Measurements from ENCODE around the gene OXNAD1.

Gene OXNAD1

DNA sequence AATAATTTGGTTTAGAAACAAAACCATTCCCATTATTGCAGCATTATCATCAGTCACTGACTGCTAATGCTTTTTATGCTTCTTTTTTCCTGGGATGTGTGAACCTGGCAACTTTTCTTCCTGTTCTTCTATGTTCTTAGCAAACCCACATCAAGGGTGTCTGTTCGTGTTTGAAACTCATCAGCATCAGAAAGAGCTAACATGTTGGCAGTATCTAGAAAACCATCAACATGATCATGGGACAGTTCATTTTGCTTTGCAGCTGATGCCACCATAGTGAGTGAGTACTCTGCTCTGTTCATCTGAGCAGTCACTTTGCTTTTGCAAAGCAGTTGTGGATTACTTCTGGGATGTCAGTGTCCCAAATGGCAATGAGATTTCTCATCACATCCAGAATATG lies 6.1 kb upstream of the OXNAD1 start:
- no peaks in the 10 kb centered on the region for H3K9me2 ChIP-seq (replicated peaks; ENCODE audit: low read depth, low read length)
- no peak overlapping the region for H2AFZ ChIP-seq (ENCODE audit: low read length)
- no peaks in the 10 kb centered on the region for H4K20me1 ChIP-seq (ENCODE audit: insufficient read depth, low read length, poor library complexity, severe bottlenecking)
- H3K79me2 ChIP-seq (ENCODE audit: insufficient read depth, low read length) = peaks cover 15% of the 10 kb centered on the region
- H3K9ac ChIP-seq (ENCODE audit: low read depth, low read length, poor library complexity, severe bottlenecking) = no peak overlapping the region
- H3K36me3 ChIP-seq (ENCODE audit: insufficient read depth, low read length) = peaks cover 6% of the 10 kb centered on the region; the same call in 1 of the 2 replicates
- no peak overlapping the region for H3K4me3 ChIP-seq (ENCODE audit: low read length, poor library complexity, severe bottlenecking)
- no peaks in the 10 kb centered on the region for H3K9me3 ChIP-seq (ENCODE audit: insufficient read depth, low read depth, low read length)
- peaks cover 17% of the 10 kb centered on the region for H3K4me1 ChIP-seq (ENCODE audit: insufficient read depth, low read length, poor library complexity, severe bottlenecking)
- H3K27me3 ChIP-seq (ENCODE audit: insufficient read depth, low read length, poor library complexity, severe bottlenecking) = no peaks in the 10 kb centered on the region
- TF ChIP-seq CTCF (conservative IDR thresholded peaks at IDR 0.05; ENCODE audit: low read length) (no peak), EZH2phosphoT487 (IDR thresholded peaks at IDR 0.05; ENCODE audit: borderline replicate concordance) (no peak)
- H3K4me2 ChIP-seq (ENCODE audit: low read depth, low read length, poor library complexity, severe bottlenecking) = no peak overlapping the region
- no peaks in the 10 kb centered on the region for H3F3A ChIP-seq (ENCODE audit: low read depth)

DNA sequence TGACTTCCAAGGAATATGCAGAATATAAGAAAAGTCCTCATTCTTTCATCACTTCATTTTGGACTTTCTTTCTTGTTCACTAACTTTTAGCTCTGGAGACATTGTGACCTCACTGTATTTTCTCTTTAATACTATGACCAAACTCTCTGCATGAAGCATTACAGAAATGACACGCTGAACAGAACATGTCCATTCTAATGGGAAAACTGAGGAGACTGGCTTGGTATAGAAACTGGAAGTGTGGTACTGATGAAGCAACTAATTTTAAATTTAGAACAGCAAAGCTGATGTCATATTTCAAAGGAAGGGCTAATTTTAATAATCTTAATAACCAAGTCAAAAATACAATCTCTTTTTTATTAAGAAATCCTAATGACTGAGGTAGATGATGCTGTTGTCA lies 5.0 kb upstream of the OXNAD1 start:
- H3F3A ChIP-seq (ENCODE audit: low read depth) = no peaks in the 10 kb centered on the region
- TF ChIP-seq EZH2phosphoT487 (IDR thresholded peaks at IDR 0.05; ENCODE audit: borderline replicate concordance) (no peak), CTCF (conservative IDR thresholded peaks at IDR 0.05; ENCODE audit: low read length) (no peak)

GRCh38 chr3:16262174-16262573 lies 2.8 kb upstream of the OXNAD1 start:
- TF ChIP-seq EZH2phosphoT487 (IDR thresholded peaks at IDR 0.05; ENCODE audit: borderline replicate concordance) (no peak), CTCF (conservative IDR thresholded peaks at IDR 0.05; ENCODE audit: low read length) (no peak)
- H3K4me3 ChIP-seq (ENCODE audit: low read length, poor library complexity, severe bottlenecking) = no peak overlapping the region
- peaks cover 44% of the 10 kb centered on the region for H3K79me2 ChIP-seq (ENCODE audit: insufficient read depth, low read length)
- no peak overlapping the region for H2AFZ ChIP-seq (ENCODE audit: low read length)
- no peaks in the 10 kb centered on the region for H3K9me3 ChIP-seq (ENCODE audit: insufficient read depth, low read depth, low read length)
- no peak overlapping the region for H3K9ac ChIP-seq (ENCODE audit: low read depth, low read length, poor library complexity, severe bottlenecking)
- H4K20me1 ChIP-seq (ENCODE audit: insufficient read depth, low read length, poor library complexity, severe bottlenecking) = no peaks in the 10 kb centered on the region
- no peaks in the 10 kb centered on the region for H3F3A ChIP-seq (ENCODE audit: low read depth)
- H3K9me2 ChIP-seq (replicated peaks; ENCODE audit: low read depth, low read length) = no peaks in the 10 kb centered on the region
- H3K27me3 ChIP-seq (ENCODE audit: insufficient read depth, low read length, poor library complexity, severe bottlenecking) = no peaks in the 10 kb centered on the region
- peaks cover 32% of the 10 kb centered on the region for H3K4me1 ChIP-seq (ENCODE audit: insufficient read depth, low read length, poor library complexity, severe bottlenecking)
- H3K36me3 ChIP-seq (ENCODE audit: insufficient read depth, low read length) = peaks cover 6% of the 10 kb centered on the region; the same call in 1 of the 2 replicates
- H3K4me2 ChIP-seq (ENCODE audit: low read depth, low read length, poor library complexity, severe bottlenecking) = peak overlapping the region; percentile 97

More for the DNA sequence above, 5.0 kb upstream of the OXNAD1 start:
- Histone ChIP-seq H3K4me1 (ENCODE audit: insufficient read depth, low read length, poor library complexity, severe bottlenecking) (peaks cover 17% of the 10 kb centered on the region), H3K9ac (ENCODE audit: low read depth, low read length, poor library complexity, severe bottlenecking) (no peak overlapping the region), H3K79me2 (ENCODE audit: insufficient read depth, low read length) (peaks cover 23% of the 10 kb centered on the region), H3K4me2 (ENCODE audit: low read depth, low read length, poor library complexity, severe bottlenecking) (no peak overlapping the region), H3K4me3 (ENCODE audit: low read length, poor library complexity, severe bottlenecking) (no peak overlapping the region), H3K9me3 (ENCODE audit: insufficient read depth, low read depth, low read length) (no peaks in the 10 kb centered on the region), H3K27me3 (ENCODE audit: insufficient read depth, low read length, poor library complexity, severe bottlenecking) (no peaks in the 10 kb centered on the region), H3K36me3 (ENCODE audit: insufficient read depth, low read length) (peaks cover 6% of the 10 kb centered on the region; the same call in 1 of the 2 replicates), H4K20me1 (ENCODE audit: insufficient read depth, low read length, poor library complexity, severe bottlenecking) (no peaks in the 10 kb centered on the region), H3K9me2 (replicated peaks; ENCODE audit: low read depth, low read length) (no peaks in the 10 kb centered on the region), H2AFZ (ENCODE audit: low read length) (no peak overlapping the region)
